ENCODE measurements around the gene RSPH6A. TPM values are rescaled to one million over a fixed set of nuclear protein-coding genes. Genes with fewer than 3 reads are reported as not detected.
A peak's percentile ranks its signal among the peaks of the same experiment; 100 is the strongest.

Gene RSPH6A
- total and polyA plus RNA-seq, 2 of the 13 experiments (the other 11 are each of a cell fraction or from before 2014, with no cell fraction given): 0.07 TPM; not detected in 1

DNA sequence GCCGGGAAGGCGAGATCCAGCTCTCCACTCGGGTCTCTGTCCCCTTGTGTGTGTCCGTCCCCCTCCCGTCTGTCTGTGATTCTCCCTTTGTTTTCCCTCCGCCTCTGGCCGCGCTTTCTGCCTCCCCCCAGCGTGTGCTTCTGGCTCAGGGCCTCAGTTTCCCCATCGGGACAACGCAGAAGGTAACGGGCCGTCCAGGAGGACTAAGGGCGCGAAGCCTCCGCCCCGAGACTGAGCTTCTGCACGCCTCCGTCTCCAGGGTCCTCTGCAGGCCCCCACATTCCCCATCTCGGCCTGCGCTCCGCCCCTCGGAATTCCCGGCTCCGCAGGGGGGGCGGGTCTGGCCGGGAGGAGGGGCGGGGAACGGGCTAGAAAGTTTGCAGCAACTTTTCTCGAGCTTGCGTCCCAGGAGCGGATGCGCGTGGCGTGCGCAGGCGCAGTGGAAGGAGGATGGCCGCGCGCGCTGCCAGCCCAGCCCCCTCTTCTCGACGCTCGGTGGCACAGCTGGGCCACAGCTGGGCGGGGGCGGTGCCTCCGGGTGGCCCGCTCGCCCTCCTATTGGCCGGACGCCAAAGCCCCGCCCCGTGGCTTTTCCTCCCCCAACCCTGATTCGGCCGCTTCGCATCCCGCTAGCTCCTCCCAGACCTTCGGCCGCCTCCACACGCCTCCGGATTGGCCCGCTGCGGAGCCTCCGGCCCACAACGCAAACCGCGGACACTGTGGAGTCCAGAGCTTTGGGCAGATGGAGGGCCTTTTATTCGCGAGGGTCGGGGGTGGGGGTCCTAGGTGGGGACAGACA, 45.9 kb downstream of the RSPH6A start, which contains the start of gene SIX5 (continued):
- TF ChIP-seq HNF1A (IDR thresholded peaks at IDR 0.05; ENCODE audit: low read depth): no peak; the same call in 1 of the 2 replicates
- peak; percentile 83; the same call in 1 of the 2 replicates for TF ChIP-seq HNF1A (CRISPR knock-in tag; IDR thresholded peaks at IDR 0.05; ENCODE audit: borderline replicate concordance)
- no peak for TF ChIP-seq FOXP1 (IDR thresholded peaks at IDR 0.05)
- no peak for TF ChIP-seq FOXP1 (CRISPR knock-in tag; IDR thresholded peaks at IDR 0.05)
- TF ChIP-seq, protein P1, sequence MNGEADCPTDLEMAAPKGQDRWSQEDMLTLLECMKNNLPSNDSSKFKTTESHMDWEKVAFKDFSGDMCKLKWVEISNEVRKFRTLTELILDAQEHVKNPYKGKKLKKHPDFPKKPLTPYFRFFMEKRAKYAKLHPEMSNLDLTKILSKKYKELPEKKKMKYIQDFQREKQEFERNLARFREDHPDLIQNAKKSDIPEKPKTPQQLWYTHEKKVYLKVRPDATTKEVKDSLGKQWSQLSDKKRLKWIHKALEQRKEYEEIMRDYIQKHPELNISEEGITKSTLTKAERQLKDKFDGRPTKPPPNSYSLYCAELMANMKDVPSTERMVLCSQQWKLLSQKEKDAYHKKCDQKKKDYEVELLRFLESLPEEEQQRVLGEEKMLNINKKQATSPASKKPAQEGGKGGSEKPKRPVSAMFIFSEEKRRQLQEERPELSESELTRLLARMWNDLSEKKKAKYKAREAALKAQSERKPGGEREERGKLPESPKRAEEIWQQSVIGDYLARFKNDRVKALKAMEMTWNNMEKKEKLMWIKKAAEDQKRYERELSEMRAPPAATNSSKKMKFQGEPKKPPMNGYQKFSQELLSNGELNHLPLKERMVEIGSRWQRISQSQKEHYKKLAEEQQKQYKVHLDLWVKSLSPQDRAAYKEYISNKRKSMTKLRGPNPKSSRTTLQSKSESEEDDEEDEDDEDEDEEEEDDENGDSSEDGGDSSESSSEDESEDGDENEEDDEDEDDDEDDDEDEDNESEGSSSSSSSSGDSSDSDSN (CRISPR knock-in tag; IDR thresholded peaks at IDR 0.05): peak; percentile 65
- TF ChIP-seq ZKSCAN1 (IDR thresholded peaks at IDR 0.05; ENCODE audit: low read length): no peak
- no peak for TF ChIP-seq SMYD3 (CRISPR knock-in tag; IDR thresholded peaks at IDR 0.05)
- TF ChIP-seq ZNF747 (CRISPR knock-in tag; IDR thresholded peaks at IDR 0.05; ENCODE audit: borderline replicate concordance): peak; percentile 79; the same call in 1 of the 2 replicates
- peak; percentile 98 for TF ChIP-seq TEAD3 (CRISPR knock-in tag; optimal IDR thresholded peaks at IDR 0.05; ENCODE audit: borderline replicate concordance)
- TF ChIP-seq, protein P2, sequence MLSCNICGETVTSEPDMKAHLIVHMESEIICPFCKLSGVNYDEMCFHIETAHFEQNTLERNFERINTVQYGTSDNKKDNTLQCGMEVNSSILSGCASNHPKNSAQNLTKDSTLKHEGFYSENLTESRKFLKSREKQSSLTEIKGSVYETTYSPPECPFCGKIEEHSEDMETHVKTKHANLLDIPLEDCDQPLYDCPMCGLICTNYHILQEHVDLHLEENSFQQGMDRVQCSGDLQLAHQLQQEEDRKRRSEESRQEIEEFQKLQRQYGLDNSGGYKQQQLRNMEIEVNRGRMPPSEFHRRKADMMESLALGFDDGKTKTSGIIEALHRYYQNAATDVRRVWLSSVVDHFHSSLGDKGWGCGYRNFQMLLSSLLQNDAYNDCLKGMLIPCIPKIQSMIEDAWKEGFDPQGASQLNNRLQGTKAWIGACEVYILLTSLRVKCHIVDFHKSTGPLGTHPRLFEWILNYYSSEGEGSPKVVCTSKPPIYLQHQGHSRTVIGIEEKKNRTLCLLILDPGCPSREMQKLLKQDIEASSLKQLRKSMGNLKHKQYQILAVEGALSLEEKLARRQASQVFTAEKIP (CRISPR knock-in tag; IDR thresholded peaks at IDR 0.05; ENCODE audit: borderline replicate concordance): no peak
- TF ChIP-seq CHD2 (IDR thresholded peaks at IDR 0.05; ENCODE audit: low read depth, low read length): peak; percentile 64; the same call in 1 of the 2 replicates
- TF ChIP-seq CBX2 (IDR thresholded peaks at IDR 0.05; ENCODE audit: low read depth, low read length): no peak
- TF ChIP-seq CBX2 (CRISPR knock-in tag; IDR thresholded peaks at IDR 0.05; ENCODE audit: low read depth): no peak
- TF ChIP-seq MAFG (CRISPR knock-in tag; IDR thresholded peaks at IDR 0.05): no peak
- peak; percentile 58; the same call in 1 of the 2 replicates for TF ChIP-seq ZNF333 (CRISPR knock-in tag; IDR thresholded peaks at IDR 0.05; ENCODE audit: borderline replicate concordance)
- no peak for TF ChIP-seq SSRP1 (CRISPR knock-in tag; IDR thresholded peaks at IDR 0.05)
- peak; percentile 73 for TF ChIP-seq POLR2AphosphoS2 (IDR thresholded peaks at IDR 0.05; ENCODE audit: low read depth, low read length)
- TF ChIP-seq REL (CRISPR knock-in tag; conservative IDR thresholded peaks at IDR 0.05): peak; percentile 47; the same call in 1 of the 2 replicates
- 0 out of 2 replicates have a peak, but pooled peaks have one; percentile 9 for TF ChIP-seq NR2C2 (CRISPR knock-in tag; IDR thresholded peaks at IDR 0.05; ENCODE audit: borderline replicate concordance)
- TF ChIP-seq ZNF331 (CRISPR knock-in tag; IDR thresholded peaks at IDR 0.05): peak; percentile 81
- no peak for TF ChIP-seq ZBTB1 (CRISPR knock-in tag; IDR thresholded peaks at IDR 0.05; ENCODE audit: borderline replicate concordance)
- 0 out of 2 replicates have a peak, but pooled peaks have one; percentile 46 for TF ChIP-seq ZNF580 (CRISPR knock-in tag; IDR thresholded peaks at IDR 0.05; ENCODE audit: borderline replicate concordance, low read depth)

Measured in HepG2 (cell line).